Mucosa of descending colon (tissue), 3 donors: ENCODE measurements around the gene ZNF439. TPM values are rescaled to one million over a fixed set of nuclear protein-coding genes. Genes with fewer than 3 reads are reported as not detected.
"Not testable (repeated sequence)": the region's sequence is repeated elsewhere in the genome, so short reads cannot be mapped to it uniquely, and the experiment has no call there.

ENCODE experiments used
- ATAC-seq: fragments of 200-7000 bp; cut with Tn5 transposase; one replicate; pipeline ENCODE4 v1.9.1; 2020; ENCODE audit warnings: mild to moderate bottlenecking, moderate library complexity
- DNase-seq, 3 donors: peaks; one replicate each; pipeline ENCODE4 v3.0.0-alpha.2; 2020
- H3K36me3 ChIP-seq: fragments of 200-600 bp; one replicate; pipeline ENCODE4 v1.8.0; 2021; ENCODE audit warnings: low read depth, mild to moderate bottlenecking
- H3K4me1 ChIP-seq: fragments of 200-600 bp; one replicate; pipeline ENCODE4 v1.8.0; 2021; ENCODE audit warnings: low read depth, mild to moderate bottlenecking
- H3K4me3 ChIP-seq: fragments of 200-600 bp; one replicate; pipeline ENCODE4 v1.8.0; 2021; ENCODE audit warnings: mild to moderate bottlenecking
- H3K9me3 ChIP-seq: fragments of 200-600 bp; one replicate; pipeline ENCODE4 v1.8.0; 2021; ENCODE audit warnings: mild to moderate bottlenecking
- intact Hi-C, 2 donors: fragments of 100-400 bp; cut with DNase I in 1 of 2; cut with micrococcal nuclease in 1 of 2; formaldehyde crosslinking; loops; one replicate each; pipeline versions ENCODE4 v1.11.0 to v1.11.1; 2022; cut with DNase I, micrococcal nuclease
- total RNA-seq, 3 donors: library from RNA; stranded (reverse); fragmentation: NEBNext Ultra II Directional in 2 of 3; extraction: Animal tissue kit (Norgen Biotek cat#: 25700) in 2 of 3; gene quantifications; one replicate each; pipeline versions ENCODE4 v1.2.1 to v1.2.4, GENCODE V29; 2021 to 2023
- TF ChIP-seq, protein P1 (sequence below): fragments of 200-600 bp; IDR thresholded peaks from one replicate; pipeline ENCODE4 v1.8.0; 2022; ENCODE audit warnings: antibody characterized with exemption, mild to moderate bottlenecking
- donor health status: DM: no; HTN: no; CAD: no; lungs with moderate emphysema.
- donor health status: DM: no; HTN: no; CAD: no.
- donor health status: DM: no; HTN: yes; CAD: no.

ZNF439 gene
- total RNA-seq, 3 donors from 2014 or later, result 8.9 to 11.2 (median 9.6) TPM

DNA sequence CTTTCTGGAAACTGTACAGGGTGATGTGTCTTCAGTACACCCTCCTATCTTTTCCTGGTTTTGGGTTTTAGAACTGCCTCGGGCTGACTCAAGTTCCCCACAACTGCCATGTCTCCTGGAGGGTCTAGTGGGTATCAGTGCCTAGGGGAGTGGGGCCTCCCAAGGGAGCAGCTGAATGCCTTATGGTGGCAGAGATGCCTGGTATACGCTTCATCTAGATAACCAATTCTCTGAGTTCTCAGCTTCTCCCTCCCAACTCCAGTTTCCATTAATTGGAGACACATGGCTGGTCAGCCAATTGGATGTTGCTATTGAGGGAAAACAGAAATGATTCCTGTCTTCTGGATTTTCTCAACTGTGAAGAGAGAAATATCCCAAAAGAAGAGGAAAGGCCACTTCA, 12.8 kb downstream of the ZNF439 start:
- Histone ChIP-seq H3K4me1 (peaks cover 9% of the 10 kb centered on the region), H3K36me3 (no peaks in the 10 kb centered on the region), H3K4me3 (no peak overlapping the region), H3K9me3 (peaks cover 63% of the 10 kb centered on the region)
- intact Hi-C loops, result no loop called here
- ATAC-seq (no peak), DNase-seq (no peak)
- TF ChIP-seq, protein P1, sequence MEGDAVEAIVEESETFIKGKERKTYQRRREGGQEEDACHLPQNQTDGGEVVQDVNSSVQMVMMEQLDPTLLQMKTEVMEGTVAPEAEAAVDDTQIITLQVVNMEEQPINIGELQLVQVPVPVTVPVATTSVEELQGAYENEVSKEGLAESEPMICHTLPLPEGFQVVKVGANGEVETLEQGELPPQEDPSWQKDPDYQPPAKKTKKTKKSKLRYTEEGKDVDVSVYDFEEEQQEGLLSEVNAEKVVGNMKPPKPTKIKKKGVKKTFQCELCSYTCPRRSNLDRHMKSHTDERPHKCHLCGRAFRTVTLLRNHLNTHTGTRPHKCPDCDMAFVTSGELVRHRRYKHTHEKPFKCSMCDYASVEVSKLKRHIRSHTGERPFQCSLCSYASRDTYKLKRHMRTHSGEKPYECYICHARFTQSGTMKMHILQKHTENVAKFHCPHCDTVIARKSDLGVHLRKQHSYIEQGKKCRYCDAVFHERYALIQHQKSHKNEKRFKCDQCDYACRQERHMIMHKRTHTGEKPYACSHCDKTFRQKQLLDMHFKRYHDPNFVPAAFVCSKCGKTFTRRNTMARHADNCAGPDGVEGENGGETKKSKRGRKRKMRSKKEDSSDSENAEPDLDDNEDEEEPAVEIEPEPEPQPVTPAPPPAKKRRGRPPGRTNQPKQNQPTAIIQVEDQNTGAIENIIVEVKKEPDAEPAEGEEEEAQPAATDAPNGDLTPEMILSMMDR, result no peak

DNA sequence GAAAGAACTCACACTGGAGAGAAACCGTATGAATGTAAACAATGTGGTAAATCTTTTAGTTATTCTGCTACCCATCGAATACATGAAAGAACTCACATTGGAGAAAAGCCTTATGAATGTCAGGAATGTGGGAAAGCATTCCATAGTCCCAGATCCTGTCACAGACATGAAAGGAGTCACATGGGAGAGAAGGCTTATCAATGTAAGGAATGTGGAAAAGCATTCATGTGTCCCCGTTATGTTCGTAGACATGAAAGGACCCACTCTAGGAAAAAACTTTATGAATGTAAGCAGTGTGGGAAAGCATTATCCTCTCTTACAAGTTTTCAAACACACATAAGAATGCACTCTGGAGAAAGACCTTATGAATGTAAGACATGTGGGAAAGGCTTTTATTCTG, 19.2 kb downstream of the ZNF439 start:
- H3K36me3 ChIP-seq, ATAC-seq, intact Hi-C loops, DNase-seq, H3K4me1 ChIP-seq, H3K4me3 ChIP-seq: not testable (repeated sequence)
- H3K9me3 ChIP-seq, result peaks cover 93% of the 10 kb centered on the region

DNA sequence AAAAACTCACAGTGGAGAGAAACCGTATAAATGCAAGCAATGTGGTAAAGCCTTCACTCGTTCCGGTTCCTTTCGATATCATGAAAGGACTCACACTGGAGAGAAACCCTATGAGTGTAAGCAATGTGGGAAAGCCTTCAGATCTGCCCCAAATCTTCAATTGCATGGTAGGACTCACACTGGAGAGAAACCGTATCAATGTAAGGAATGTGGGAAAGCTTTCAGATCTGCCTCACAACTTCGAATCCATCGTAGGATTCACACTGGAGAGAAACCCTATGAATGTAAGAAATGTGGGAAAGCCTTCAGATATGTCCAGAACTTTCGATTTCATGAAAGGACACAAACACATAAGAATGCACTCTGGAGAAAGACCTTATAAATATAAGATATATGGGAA, 19.7 kb downstream of the ZNF439 start:
- ATAC-seq, result no peak
- intact Hi-C loops, result no loop called here
- Histone ChIP-seq H3K9me3 (peaks cover 89% of the 10 kb centered on the region), H3K4me1 (no peaks in the 10 kb centered on the region), H3K36me3 (no peaks in the 10 kb centered on the region), H3K4me3 (no peak overlapping the region)
- TF ChIP-seq, protein P1, result no peak
- DNase-seq, result no peak

DNA sequence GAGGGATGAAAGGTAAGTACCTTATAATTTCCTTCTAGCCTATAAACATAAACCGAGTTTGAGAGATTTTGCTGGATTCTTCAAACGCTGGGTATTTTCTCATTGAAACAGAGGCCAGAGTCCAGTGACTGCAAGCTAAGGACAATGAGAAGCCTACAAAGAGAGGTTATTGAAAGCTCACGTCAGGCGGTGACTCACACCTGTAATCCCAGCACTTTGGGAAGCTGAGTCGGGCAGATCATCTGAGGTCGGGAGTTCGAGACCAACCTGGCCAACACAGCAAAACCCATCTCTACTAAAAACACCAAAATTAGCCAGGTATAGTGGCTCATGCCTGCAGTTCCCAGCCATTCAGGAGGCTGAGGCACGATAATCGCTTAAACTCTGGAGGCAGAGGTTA, 24.1 kb downstream of the ZNF439 start:
- H3K36me3 ChIP-seq, result no peaks in the 10 kb centered on the region
- intact Hi-C loops, result no loop called here
- DNase-seq (no peak), ATAC-seq (no peak)
- no peak overlapping the region for H3K4me3 ChIP-seq
- TF ChIP-seq, protein P1, result no peak
- peaks cover 45% of the 10 kb centered on the region for H3K9me3 ChIP-seq
- H3K4me1 ChIP-seq, result no peaks in the 10 kb centered on the region

DNA sequence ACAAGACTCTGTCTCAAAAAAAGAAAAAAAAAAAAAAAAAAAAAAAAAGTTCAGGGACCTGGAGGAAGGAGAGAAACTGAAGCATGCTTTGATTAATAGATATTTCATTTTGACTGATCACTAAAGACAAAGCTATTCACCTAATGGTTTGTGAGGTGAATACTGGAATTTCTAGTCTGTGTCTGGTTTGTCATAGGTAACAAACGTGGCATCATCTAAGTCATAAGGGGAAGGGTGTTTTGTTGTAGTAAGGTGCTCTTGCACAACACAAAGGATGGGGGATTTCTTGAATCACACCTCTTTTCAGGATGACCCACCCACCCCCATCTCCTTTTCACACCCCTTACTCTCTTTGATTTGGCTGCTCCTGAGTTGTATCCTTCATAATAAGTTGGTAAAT, 25.2 kb downstream of the ZNF439 start:
- no peaks in the 10 kb centered on the region for H3K36me3 ChIP-seq
- H3K9me3 ChIP-seq, result peaks cover 33% of the 10 kb centered on the region
- DNase-seq, result no peak
- TF ChIP-seq, protein P1, result no peak
- no peak overlapping the region for H3K4me3 ChIP-seq
- intact Hi-C loops, result no loop called here
- H3K4me1 ChIP-seq, result no peaks in the 10 kb centered on the region
- no peak for ATAC-seq

DNA sequence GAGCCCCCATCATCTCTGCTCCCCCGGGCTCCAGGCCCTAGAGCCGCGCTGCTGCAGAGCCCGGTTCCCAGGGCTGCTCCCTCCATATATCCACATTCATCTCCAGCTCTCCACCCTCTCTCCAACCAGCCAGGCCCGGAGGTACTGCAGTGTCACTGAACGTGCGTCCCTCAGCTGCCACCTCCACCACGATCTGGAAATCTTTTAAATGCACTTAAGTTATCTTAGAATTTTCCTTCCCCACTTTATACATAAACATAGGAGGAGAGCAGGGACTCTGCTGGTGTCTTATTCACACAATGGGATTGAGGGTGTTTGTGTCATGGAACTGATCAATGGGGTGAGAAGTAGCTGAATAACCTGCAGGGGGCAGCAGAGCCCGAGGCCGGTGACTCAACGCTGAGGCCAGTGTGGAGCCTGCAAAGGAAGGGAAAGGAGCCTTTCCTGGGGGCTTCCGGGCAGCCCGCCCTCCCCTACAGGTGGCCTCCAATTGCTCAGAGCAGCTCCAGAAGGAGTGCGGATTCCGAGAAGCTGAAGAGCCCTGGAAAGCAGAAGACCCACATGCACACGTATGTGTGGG, 31.3 kb downstream of the ZNF439 start:
- intact Hi-C loops, result loop anchor here in 1 of 2 donors (10.0 kb wide), 1 partner anchor 265 kb away; the partner anchor contains the start of gene ZNF20
- H3K4me1 ChIP-seq, H3K9me3 ChIP-seq, H3K4me3 ChIP-seq, H3K36me3 ChIP-seq: not testable (repeated sequence)
- peak in 2 of 3 donors; percentile 19 to 37 for DNase-seq
- peak; percentile 47 for ATAC-seq

DNA sequence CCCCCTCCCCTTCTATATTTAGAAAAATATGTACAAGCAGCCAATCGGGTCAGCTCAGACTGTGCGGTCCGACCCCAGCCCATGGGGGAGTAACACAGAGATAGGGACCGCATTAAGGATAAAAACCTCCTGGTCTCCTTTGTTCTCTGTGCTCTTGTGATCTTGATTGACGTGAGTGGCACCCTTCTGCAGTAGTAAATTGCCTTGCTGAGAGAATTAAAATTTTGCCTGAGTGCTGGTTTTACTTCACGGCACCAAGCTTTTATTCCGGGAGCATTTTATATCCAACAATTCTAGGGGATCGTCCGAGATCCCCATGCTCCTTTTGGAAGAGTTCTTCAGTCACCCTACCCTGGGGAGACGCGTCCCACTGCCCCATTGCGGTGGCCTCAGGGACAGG, 32.1 kb downstream of the ZNF439 start:
- intact Hi-C loops, result loop anchor here in 1 of 2 donors (10.0 kb wide), 1 partner anchor 264 kb away; the partner anchor contains the start of gene ZNF20
- H3K36me3 ChIP-seq, result no peaks in the 10 kb centered on the region
- DNase-seq (no peak), ATAC-seq (no peak)
- no peaks in the 10 kb centered on the region for H3K9me3 ChIP-seq
- TF ChIP-seq, protein P1, result no peak
- no peak overlapping the region for H3K4me3 ChIP-seq
- H3K4me1 ChIP-seq, result no peaks in the 10 kb centered on the region
